NB4 (cell line): ENCODE results near the gene WDR86.

Experiments used
- POLR2A ChIP-seq: IDR thresholded peaks from 2 replicates; pipeline ENCODE4 v1.6.1; 2011; ENCODE audit warnings: mild to moderate bottlenecking; ENCODE audit not compliant: insufficient read length; ENCODE audit errors: extremely low read depth
- TF ChIP-seq, protein P1 (sequence below): IDR thresholded peaks from one replicate; pipeline ENCODE4 v1.5.1; 2012; ENCODE audit warnings: low read depth, low read length
- TF ChIP-seq, protein P2 (sequence below): IDR thresholded peaks from 2 replicates; pipeline ENCODE4 v1.6.1; 2011; ENCODE audit warnings: low read depth, low read length

DNA sequence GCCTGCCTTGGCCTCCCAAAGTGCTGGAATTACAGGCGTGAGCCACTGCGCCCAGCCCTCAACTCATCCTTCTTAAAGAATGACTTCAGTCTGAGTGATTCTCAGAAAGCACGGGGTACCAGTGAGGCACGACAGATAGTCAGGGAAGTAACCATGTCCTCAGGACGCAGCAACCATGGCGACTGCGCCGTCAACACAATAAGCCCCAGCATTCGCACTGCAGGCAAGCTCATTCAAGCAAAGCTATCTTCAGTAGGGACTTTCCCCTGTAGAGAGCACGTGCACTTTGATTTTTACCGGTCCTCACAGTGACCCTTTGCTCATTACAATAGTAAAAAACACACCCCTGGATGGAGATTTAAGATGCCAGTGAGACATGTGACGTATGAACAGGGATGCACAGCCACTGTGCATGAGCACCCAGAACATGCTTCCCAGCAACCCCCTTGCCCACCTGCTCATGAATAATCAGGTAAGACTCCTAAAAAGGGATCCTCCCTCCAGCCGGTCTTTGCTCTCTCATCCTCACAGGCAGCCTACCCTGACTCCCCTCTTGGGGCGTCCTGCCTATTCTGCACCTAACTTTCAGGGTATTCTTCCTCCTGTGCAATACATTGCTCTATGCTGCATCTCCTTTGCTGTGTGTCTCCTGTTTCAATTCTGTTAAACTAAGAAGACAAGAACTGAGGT is 9.1 kb downstream of the WDR86 start:
- no peak for TF ChIP-seq POLR2A
- TF ChIP-seq, protein P1, sequence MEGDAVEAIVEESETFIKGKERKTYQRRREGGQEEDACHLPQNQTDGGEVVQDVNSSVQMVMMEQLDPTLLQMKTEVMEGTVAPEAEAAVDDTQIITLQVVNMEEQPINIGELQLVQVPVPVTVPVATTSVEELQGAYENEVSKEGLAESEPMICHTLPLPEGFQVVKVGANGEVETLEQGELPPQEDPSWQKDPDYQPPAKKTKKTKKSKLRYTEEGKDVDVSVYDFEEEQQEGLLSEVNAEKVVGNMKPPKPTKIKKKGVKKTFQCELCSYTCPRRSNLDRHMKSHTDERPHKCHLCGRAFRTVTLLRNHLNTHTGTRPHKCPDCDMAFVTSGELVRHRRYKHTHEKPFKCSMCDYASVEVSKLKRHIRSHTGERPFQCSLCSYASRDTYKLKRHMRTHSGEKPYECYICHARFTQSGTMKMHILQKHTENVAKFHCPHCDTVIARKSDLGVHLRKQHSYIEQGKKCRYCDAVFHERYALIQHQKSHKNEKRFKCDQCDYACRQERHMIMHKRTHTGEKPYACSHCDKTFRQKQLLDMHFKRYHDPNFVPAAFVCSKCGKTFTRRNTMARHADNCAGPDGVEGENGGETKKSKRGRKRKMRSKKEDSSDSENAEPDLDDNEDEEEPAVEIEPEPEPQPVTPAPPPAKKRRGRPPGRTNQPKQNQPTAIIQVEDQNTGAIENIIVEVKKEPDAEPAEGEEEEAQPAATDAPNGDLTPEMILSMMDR, result no peak
- TF ChIP-seq, protein P2, sequence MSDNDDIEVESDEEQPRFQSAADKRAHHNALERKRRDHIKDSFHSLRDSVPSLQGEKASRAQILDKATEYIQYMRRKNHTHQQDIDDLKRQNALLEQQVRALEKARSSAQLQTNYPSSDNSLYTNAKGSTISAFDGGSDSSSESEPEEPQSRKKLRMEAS, result no peak
